HG03108 (cell line): Measurements from ENCODE around the gene EFNA2.

ENCODE experiments used
- ATAC-seq: cut with Tn5 transposase; IDR thresholded peaks from one replicate; pipeline ENCODE4 v1.9.1; 2021; ENCODE audit warnings: moderate library complexity; ENCODE audit not compliant: unreplicated experiment

The EFNA2 gene

DNA sequence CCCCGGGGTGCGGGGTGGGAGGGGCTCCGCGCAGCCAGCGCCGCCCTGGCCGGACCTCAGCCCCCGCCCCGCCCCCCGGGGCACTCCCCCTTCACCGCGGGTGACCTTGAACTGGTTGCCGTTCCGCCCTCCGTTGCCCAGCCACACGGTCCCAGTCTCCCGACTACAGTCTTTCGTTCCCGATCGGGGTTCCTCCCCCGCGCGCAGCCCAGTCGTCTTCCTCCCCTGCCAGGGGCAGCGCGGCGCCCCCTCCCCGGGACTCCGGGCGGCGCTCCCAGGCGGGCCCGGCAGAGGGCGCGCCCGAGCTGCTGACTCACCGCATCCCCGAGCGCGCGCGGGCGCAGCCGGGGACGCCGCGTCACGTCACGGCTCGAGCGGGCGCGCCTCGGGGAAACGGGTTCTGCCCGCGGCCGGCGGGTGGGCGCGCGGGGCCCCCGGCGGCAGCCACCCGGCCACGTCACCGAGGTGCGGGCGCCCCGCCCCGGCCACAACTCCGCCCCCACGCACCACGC is 36.8 kb upstream of the EFNA2 start:
- ATAC-seq = peak; percentile 16

DNA sequence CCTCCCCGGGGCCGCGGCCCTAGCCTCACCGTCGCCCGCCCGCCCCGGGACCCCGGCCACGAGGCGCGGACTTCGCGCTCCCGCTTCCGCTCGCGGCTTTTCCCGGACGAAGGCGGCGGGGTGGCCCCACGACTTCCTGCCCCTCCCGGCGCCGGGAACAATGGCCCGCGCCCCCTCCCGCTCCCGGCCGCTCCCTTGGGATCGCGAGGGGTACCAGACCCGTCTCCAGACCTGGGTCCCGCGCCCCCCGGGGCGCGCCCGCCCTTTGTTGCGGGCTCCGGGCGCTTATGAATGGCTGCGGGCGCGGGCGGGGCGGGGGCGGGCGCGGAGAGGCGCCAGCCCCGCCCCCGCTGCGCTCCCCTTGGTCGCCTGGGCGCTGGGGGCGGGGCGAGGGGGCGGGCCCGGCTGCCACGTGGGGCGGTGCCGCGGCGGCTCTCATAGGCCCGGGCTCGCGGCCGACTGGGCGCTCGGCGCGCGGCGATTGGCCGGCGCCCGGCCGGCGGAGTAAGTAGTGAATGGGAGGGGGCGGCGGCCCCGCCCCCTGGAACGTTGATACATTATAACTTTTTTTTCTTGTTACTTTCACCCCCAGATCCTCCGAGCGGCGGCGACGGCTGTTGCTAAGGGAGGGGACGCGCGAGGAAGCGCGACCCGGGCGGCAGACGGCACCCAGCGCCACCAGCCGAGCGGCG is 36.2 kb upstream of the EFNA2 start:
- peak; percentile 39 for ATAC-seq

DNA sequence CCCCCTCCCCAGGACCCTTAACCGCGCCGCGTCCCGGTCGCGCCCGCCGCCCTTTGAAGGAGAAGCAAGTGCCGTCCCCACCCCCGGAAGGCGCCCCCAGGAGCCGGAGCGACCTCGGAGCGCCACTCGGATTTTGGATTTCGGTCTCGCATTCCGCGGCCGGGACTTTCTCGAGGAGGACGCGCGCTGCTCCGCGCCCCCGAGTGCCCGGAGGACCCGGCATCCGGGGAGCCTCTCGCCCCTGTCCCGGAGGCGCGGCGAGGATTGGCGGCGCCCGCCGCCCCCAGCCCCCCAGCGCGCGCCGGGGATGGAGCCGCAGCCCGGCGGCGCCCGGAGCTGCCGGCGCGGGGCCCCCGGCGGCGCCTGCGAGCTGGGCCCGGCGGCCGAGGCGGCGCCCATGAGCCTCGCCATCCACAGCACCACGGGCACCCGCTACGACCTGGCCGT is 35.7 kb upstream of the EFNA2 start:
- no peak for ATAC-seq

DNA sequence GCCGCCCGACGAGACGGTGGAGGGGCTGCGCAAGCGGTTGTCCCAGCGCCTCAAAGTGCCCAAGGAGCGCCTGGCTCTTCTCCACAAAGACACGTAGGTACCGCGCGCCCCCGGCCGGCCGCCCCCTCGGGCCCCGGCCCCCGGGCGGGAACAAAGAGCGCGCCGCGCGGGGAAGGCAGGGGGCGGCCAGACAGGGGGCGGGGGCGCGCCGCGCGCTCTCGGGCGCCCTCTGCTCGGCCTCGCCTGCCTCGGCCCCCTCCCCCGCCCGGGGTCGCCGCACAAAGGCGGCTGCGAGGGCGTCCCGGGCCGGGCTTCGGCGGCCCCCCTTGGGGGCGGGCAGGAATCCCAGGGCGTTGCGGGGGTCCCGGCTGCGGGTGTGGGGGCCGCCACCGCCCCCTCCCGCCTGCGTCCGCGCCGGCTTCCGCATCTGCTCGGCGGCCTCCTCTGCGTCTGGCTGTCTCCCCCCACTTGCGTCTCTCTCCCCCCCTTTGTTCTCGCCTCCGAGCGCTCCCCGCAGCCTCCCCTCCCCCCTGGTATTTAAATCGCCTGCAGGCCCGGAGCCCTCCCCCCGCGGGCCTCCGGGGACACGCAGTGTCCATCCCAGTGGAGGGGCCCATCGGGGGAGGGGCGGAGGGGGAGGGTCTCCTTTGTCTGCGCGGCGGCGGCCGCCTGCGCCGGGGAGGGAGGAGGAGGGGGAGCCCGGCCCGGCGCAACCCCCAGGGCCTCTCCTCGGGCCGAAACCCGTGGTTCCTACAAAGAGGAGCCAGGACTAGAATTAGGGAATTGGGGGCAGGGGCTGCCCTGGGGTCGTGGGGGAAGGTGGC is 35.0 kb upstream of the EFNA2 start:
- no peak for ATAC-seq

DNA sequence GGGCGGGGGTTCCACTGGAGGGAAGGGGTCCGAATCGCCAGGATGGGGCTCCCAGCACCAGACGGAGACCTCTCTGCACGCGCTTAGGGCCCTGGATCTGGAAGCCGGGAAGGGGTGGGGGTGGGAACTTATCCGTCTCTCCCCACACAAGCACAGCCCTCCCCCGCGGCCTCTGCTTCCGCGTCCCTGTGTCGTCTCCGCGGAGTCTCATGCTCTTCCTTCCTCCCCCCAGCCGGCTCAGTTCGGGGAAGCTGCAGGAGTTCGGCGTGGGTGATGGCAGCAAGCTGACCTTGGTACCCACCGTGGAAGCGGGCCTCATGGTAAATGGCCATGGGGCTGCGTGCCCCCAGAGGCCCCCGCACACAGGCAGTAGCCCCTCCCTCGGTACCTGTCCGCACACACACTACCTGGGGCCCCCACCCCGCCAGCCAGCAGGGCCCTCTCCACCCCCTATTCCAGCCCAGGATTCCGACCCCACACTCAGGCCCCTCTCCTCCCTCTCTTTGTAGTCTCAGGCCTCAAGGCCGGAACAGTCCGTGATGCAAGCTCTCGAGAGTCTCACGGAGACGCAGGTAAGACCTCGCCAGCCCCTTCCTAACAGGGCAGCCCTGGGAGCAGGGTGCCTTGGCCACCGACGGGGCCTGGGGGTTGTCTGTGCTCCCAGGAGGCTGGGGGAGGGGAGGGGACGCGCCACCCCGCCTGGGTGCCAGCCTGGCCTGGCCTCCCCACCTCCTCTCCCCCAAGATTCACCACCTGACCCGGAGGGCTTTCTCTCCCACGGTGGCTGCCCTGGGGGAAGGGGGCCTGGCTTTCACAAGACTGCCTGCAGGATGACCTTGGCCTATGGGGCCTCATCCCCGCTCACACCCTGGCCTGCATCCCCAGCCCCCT is 34.1 kb upstream of the EFNA2 start:
- ATAC-seq = no peak

DNA sequence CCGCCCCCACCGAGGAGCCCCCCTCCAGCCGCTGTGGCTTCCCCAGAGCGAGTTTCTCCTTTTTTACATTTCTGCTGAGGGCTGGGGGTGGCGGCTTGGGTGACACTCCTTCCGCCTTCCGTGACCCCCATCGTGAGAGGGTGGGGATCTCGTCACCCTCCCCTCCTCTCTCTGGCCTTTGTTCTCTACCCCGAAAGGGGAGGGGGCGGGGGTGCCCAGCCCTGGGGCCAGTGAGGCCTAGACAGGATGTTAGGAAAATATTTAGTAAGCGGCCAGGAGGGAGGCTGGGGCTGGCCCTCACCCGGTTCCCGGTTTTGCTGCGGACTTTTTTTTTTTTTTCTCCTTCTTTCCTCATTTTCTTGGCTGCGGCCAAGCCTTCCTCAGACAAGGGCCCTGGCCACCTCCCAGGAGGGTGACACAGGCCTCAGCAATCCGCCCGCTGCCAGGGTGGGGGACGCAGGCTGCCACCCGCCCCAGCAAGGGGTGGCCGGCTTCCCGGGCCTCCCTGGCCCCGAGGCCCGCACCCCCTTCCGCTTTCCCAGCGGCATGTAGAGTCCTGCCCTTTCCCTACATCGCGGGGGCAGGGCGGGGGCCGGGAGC is 33.4 kb upstream of the EFNA2 start:
- no peak for ATAC-seq

DNA sequence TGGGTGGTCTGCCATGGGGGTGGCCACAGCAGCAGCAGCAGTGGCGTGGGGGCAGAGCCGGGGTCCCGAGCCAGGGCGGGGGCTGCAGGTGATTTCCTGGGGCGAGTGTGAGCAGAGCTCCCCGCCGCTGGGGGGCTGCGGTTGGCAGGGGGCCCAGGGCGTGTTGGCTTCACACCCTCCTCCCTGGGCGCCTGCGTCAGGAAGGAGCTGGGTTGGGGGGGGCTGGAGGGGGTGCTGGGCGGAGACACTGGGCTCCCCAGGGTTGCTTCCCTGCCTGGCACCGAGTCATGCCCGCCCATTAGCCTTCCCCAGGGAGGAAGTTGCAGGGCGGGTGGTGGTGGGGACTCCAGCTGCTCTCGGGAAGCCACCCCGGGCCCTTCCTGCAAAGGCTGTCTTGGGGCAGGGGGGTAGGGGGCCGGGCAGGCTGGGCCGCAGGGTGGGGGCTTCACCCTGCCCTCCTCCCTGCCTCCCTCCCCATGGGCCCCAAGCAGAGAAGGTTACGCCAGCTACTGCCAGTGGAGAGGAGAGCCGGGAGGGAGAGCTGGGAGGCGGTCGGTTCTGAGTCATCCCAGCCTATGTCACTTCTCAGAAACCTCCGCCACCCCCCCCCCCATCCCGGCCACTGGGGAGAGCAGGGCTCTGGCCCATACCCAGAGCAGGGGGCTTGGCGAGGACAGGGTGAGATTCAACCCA is 32.7 kb upstream of the EFNA2 start:
- ATAC-seq = no peak

DNA sequence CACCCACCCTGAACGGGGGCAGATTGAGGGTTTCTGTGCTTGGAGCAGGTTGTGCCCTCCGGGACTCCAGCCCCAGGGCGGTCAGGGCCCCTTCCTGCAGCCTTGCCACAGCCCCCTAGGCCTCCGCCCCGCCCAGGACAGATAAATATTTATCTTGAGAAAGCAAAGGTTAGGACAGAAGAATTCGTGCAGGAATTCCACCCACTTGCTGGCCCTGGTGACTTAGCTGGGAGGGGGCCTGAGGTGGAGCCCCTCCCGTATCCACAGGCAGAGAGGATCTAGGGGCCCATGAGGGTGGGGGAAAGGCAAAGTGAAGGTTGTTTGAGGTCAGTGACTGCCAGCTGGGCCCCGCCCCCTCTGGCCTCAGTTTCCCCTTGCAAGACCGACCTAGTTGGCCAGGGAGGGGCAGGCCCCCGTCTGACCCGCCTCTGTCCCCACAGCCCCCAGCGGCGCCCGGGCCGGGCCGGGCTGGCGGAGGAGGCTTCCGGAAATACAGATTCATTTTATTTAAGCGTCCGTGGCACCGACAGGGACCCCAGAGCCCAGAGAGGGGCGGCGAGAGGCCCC is 32.1 kb upstream of the EFNA2 start:
- no peak for ATAC-seq

DNA sequence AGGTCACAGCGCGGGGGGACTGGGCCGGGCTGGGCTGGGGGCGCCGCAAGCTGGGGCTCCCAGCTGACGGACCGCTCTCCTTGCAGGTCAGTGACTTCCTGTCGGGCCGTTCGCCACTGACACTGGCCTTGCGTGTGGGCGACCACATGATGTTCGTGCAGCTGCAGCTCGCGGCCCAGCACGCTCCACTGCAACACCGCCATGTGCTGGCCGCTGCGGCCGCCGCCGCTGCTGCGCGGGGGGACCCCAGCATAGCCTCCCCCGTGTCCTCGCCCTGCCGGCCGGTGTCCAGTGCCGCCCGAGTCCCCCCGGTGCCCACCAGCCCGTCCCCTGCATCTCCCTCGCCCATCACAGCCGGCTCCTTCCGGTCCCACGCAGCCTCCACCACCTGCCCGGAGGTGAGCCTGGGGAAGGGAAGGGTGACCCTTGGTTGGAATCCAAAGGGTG is 31.6 kb upstream of the EFNA2 start:
- ATAC-seq = no peak

DNA sequence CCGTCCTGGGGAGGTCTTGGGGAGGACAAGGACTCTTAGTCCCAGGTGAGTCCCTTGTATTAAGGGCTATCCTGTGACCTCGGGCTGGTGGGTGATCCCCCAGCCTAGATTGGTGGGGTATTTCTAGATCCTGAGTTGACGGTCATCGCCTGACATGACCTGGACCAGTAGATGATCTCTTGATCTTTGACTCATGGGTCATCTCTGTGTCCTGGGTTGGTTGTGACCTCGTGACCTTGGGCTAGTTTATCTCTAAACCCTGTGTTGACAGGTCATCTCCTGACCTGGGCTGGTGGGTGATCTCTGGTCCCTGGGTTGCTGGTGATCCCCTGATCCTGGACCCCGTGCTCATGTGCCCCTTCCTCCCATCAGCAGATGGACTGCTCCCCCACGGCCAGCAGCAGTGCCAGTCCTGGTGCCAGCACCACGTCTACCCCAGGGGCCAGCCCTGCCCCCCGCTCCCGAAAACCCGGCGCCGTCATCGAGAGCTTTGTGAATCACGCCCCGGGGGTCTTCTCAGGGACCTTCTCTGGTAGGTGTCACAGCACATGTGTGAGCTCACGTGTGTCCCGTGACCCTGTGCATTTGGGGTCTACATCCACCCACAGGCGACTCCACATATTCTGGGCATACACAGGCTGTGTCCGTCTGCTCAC is 31.0 kb upstream of the EFNA2 start:
- no peak for ATAC-seq

DNA sequence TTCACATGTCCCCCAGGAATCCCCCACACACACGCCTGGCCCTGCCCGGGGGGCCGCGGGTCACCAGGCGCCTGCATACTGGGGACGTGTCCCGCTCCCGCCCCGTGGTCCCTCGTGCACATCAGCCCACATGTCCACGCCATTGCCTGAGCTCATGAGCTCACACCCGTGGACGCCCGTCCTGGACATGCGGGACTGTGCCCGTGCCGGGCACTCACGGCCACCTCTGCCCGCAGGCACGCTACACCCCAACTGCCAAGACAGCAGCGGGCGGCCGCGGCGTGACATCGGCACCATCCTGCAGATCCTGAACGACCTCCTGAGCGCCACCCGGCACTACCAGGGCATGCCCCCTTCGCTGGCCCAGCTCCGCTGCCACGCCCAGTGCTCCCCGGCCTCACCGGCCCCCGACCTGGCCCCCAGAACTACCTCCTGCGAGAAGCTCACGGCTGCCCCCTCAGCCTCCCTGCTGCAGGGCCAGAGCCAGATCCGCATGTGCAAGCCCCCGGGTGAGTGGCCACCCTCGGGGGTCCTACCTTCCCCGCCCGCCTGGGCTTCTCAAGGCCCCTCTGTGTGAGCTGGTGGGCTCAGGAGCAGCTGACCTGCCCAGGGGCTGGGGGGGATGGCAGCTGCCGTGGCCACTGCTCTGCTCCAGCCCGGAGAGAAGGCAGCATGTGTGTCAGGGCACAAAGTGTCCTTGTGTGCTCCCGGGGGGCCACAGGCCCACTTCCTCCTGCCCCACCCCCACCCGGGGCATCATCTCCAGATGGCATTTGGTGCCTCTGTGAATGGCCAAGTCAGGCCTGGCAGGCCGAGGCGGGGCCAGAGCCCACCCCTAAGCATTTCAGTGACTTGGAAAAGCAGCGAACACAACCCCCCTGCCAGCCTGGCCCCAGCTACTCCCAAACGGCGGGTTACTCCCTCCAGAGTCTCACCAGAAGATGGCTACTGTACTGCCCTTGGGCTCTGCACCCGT is 30.2 kb upstream of the EFNA2 start:
- no peak for ATAC-seq

DNA sequence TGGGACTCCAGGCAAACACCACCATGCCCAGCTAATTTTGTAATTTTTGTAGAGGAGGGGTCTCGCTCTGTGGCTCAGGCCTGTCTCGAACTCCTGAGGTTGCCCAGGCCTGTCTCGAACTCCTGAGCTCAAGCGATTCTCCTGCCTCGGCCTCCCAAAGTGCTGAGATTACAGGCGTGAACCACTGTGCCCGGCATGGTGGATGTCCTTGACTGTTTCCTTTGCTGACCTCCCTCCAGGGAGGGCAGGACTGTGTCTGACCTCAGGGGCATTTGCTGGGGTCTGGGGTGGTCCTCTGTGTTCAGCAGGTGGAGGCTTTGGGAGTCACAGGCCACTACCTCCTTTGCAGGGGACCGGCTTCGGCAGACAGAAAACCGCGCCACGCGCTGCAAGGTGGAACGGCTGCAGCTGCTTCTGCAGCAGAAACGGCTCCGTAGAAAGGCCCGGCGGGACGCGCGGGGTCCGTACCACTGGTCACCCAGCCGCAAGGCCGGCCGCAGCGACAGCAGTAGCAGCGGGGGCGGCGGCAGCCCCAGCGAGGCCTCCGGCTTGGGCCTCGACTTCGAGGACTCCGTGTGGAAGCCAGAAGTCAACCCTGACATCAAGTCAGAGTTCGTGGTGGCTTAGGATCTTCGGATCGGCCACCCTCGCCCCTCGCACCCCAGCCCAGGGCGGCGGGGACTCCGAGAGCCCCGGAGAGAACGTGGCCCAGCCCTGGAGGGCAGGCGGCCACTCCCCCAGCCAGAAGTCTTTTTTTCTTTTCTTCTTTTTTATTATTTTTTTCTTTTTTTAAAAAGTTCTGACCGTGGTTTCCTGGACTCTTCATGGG is 28.8 kb upstream of the EFNA2 start:
- no peak for ATAC-seq

DNA sequence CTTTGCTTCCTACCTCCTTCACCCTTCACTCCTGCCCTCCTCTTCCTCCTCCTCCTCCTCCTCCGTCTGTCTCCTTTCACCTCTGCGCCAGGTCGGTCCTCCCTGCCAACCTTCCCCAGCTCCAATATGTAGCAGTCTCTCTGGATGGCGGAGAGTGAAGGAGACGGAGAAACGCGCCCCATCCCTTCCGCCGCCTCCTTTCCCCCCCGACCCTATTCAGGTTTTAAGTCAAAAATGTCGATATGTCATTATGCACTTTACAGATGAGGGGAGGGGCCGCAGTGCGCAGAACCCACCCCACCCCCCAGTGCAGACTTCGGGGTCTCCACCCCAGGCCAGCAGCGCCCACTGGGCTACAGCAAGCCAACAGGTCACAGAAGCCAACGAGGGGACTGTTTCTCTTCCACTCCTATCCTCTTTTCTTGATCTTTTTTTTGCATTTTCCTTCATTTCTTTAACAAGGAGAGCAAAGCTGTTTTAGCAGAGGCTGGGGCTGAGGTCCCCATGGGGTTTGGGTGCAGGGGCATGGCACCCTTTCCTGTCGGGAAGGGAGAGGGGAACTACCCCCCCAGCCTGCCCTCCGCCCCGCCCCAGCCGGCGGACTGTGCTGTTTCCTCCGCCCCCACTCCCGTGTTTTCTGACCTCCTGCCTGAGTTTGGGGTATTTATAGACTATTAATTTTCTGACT is 28.1 kb upstream of the EFNA2 start:
- ATAC-seq = no peak

DNA sequence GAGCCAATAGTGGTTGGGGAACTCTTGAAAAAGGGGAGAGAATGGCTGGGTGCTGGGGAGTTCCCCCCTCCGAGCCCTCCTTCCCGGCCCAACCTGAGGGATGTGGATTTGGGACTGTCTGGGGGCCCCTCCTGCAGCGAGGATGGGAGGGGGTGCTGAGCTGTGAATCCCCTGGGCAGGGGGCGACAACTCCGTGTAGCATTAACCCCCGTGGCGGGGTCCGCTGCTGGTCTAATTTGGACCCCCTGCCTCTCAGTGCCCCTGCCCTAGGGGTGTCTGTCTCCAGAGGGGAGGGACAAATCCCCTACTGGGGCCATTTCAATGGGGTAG is 27.5 kb upstream of the EFNA2 start:
- no peak for ATAC-seq

DNA sequence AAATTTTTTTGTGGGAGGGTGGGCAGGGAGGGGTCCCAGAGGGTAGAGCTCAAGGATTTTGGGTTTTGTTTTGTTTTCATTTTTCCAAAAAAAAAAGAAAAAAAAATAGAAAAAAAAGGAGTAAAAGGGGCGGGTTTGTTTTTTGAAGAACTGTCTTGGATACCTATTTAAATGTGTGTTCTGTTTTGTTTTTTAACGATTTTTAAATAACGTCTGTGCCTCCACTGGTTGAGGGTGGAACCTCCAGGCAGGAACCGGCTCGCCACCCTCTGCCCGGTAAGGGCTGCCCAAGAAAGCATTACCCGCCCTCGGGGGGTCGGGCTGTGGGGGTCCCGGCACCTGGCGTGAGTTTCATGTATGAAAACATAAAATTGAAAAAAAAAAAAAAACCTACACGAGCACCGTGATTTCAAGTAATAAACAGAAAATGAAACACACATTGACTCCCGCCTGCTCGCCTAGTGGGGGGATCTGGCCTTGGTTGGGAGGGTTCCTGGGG is 26.9 kb upstream of the EFNA2 start:
- no peak for ATAC-seq

DNA sequence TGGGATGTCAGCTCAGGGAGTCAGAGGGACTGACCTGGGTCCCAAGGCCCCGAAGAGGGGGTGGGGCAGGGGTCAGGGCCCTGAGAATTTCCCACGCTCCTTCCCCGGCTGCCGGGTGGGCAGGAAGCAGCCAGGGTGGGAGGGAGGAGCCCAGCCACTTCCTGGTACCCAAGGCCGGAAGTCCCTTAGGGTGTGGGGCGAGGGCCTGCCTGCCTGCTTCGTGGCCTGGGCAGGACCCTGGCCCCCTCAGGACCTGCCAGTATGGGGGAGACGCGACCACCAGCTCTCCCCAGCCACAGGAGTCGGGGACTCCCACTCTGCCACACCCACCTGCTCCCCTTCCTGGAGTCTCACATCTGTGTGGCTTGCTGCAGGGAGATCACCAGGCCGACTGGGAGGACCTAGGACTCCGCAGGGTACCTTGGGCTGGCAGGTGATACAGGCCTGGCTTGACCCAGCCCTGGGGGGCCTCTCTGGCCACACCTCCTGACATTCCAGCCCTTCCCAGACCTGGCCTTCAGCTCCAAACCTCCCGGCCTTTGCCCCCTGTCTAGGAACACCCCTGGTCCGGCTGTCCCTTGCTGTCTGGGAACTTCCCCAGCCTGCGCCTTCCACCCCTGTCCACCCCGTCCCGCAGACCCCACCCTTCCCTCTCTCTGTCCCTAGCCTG is 26.3 kb upstream of the EFNA2 start:
- peak; percentile 22 for ATAC-seq
